Fibroblast of villous mesenchyme (primary cell): Measurements from ENCODE around the gene SORL1. TPM values are rescaled to one million over a fixed set of nuclear protein-coding genes. Genes with fewer than 3 reads are reported as not detected.

Experiments used
- DNase-seq: peaks from one replicate; pipeline ENCODE4 v3.0.0-alpha.2; 2010; ENCODE audit warnings: low read depth
- H3K4me3 ChIP-seq: 2 replicates; pipeline ENCODE4 v1.5.1; 2011; ENCODE audit warnings: low read depth, mild to moderate bottlenecking, low read length
- CTCF ChIP-seq: IDR thresholded peaks from 2 replicates; pipeline ENCODE4 v1.5.1; 2012; ENCODE audit warnings: low read depth, mild to moderate bottlenecking, low read length; ENCODE audit not compliant: insufficient read depth
- total RNA-seq: library from RNA; depleted of rRNA; stranded (reverse); fragments of >200 nt; gene quantifications from 2 replicates; pipeline ENCODE4 v1.2.3, GENCODE V29; 2012

The SORL1 gene
- total RNA-seq, 1 donor, result 0.43 TPM

GRCh38 chr11:121561240-121561639 is 109.1 kb downstream of the SORL1 start:
- no peak for DNase-seq
- no peak overlapping the region for H3K4me3 ChIP-seq
- no peak for TF ChIP-seq CTCF

- TF ChIP-seq CTCF, result no peak
- no peak for DNase-seq
- H3K4me3 ChIP-seq, result no peak overlapping the region
Measured at GRCh38 chr11:121561716-121562115, 109.6 kb downstream of the SORL1 start.

- no peak overlapping the region for H3K4me3 ChIP-seq
- DNase-seq, result no peak
- no peak for TF ChIP-seq CTCF
Measured at GRCh38 chr11:121563003-121563402, 110.9 kb downstream of the SORL1 start.

GRCh38 chr11:121563900-121564822 is 112.0 kb downstream of the SORL1 start:
- DNase-seq, result no peak
- no peak overlapping the region for H3K4me3 ChIP-seq

GRCh38 chr11:121564948-121565684 is 113.0 kb downstream of the SORL1 start:
- no peak for DNase-seq
- H3K4me3 ChIP-seq, result no peak overlapping the region
- no peak for TF ChIP-seq CTCF

More at GRCh38 chr11:121563900-121564822, 112.0 kb downstream of the SORL1 start:
- TF ChIP-seq CTCF, result no peak

GRCh38 chr11:121566279-121567168 is 114.4 kb downstream of the SORL1 start:
- no peak for TF ChIP-seq CTCF
- DNase-seq, result no peak
- no peak overlapping the region for H3K4me3 ChIP-seq
